Measurements from ENCODE around the gene EBF3.

EBF3 gene

GRCh38 chr10:129882291-129883010, 81.6 kb downstream of the EBF3 start:
- no peak for TF ChIP-seq TCF12 (IDR thresholded peaks at IDR 0.05; ENCODE audit: low read depth)
- TF ChIP-seq, protein P1, sequence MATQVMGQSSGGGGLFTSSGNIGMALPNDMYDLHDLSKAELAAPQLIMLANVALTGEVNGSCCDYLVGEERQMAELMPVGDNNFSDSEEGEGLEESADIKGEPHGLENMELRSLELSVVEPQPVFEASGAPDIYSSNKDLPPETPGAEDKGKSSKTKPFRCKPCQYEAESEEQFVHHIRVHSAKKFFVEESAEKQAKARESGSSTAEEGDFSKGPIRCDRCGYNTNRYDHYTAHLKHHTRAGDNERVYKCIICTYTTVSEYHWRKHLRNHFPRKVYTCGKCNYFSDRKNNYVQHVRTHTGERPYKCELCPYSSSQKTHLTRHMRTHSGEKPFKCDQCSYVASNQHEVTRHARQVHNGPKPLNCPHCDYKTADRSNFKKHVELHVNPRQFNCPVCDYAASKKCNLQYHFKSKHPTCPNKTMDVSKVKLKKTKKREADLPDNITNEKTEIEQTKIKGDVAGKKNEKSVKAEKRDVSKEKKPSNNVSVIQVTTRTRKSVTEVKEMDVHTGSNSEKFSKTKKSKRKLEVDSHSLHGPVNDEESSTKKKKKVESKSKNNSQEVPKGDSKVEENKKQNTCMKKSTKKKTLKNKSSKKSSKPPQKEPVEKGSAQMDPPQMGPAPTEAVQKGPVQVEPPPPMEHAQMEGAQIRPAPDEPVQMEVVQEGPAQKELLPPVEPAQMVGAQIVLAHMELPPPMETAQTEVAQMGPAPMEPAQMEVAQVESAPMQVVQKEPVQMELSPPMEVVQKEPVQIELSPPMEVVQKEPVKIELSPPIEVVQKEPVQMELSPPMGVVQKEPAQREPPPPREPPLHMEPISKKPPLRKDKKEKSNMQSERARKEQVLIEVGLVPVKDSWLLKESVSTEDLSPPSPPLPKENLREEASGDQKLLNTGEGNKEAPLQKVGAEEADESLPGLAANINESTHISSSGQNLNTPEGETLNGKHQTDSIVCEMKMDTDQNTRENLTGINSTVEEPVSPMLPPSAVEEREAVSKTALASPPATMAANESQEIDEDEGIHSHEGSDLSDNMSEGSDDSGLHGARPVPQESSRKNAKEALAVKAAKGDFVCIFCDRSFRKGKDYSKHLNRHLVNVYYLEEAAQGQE (IDR thresholded peaks at IDR 0.05; ENCODE audit: low read depth), result no peak
- TF ChIP-seq NFIC (IDR thresholded peaks at IDR 0.05), result no peak
- TF ChIP-seq RAD21 (IDR thresholded peaks at IDR 0.05; ENCODE audit: low read depth), result no peak
- TF ChIP-seq ZBTB7A (IDR thresholded peaks at IDR 0.05; ENCODE audit: low read depth), result no peak
- no peak for TF ChIP-seq EP300 (IDR thresholded peaks at IDR 0.05; ENCODE audit: borderline replicate concordance)
- no peak for TF ChIP-seq YY1 (IDR thresholded peaks at IDR 0.05; ENCODE audit: low read depth)
- TF ChIP-seq CEBPB (IDR thresholded peaks at IDR 0.05), result no peak
- no peak for TF ChIP-seq FOXM1 (IDR thresholded peaks at IDR 0.05; ENCODE audit: borderline replicate concordance, low read depth)
- TF ChIP-seq TAF1 (IDR thresholded peaks at IDR 0.05; ENCODE audit: low read depth), result no peak

DNA sequence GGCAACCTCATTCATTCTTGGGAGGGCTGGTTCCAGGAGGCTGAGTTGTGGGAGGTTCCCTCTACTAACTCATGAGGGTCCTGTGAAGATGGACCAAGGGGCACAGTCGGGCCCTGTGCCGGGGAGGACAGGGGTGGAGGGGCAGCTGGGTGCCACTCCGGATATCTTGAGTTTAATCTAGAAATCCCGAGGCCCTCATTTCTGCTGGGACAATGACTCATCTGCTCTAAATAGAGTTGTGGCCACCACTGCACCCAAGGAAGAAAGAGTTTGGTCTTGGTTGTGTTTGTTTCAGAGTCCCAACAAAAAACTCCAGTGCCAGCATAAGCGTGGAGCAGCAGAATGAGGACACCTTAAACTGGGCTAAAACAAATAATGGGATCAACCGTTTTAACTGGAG, 82.4 kb downstream of the EBF3 start:
- no peak for TF ChIP-seq YY1 (IDR thresholded peaks at IDR 0.05; ENCODE audit: low read depth)
- TF ChIP-seq CREB1 (IDR thresholded peaks at IDR 0.05; ENCODE audit: low read depth), result no peak
- no peak for TF ChIP-seq ZBTB7A (IDR thresholded peaks at IDR 0.05; ENCODE audit: low read depth)
- TF ChIP-seq EGR1 (IDR thresholded peaks at IDR 0.05), result no peak
- TF ChIP-seq CEBPB (IDR thresholded peaks at IDR 0.05), result no peak
- TF ChIP-seq RAD21 (IDR thresholded peaks at IDR 0.05; ENCODE audit: low read depth), result no peak
- no peak for TF ChIP-seq EP300 (IDR thresholded peaks at IDR 0.05; ENCODE audit: borderline replicate concordance)
- no peak for TF ChIP-seq TEAD4 (IDR thresholded peaks at IDR 0.05)
- no peak for TF ChIP-seq NFIC (IDR thresholded peaks at IDR 0.05)
- TF ChIP-seq MAX (IDR thresholded peaks at IDR 0.05), result no peak

- TF ChIP-seq, protein P1 (IDR thresholded peaks at IDR 0.05; ENCODE audit: low read depth), result no peak
- TF ChIP-seq EGR1 (IDR thresholded peaks at IDR 0.05) (no peak), TAF1 (IDR thresholded peaks at IDR 0.05; ENCODE audit: low read depth) (no peak), YY1 (IDR thresholded peaks at IDR 0.05; ENCODE audit: low read depth) (no peak), MAX (IDR thresholded peaks at IDR 0.05) (no peak), FOXM1 (IDR thresholded peaks at IDR 0.05; ENCODE audit: borderline replicate concordance, low read depth) (no peak)
- TF ChIP-seq, protein P2, sequence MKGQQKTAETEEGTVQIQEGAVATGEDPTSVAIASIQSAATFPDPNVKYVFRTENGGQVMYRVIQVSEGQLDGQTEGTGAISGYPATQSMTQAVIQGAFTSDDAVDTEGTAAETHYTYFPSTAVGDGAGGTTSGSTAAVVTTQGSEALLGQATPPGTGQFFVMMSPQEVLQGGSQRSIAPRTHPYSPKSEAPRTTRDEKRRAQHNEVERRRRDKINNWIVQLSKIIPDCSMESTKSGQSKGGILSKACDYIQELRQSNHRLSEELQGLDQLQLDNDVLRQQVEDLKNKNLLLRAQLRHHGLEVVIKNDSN (IDR thresholded peaks at IDR 0.05), result no peak
Measured at GRCh38 chr10:129880191-129880870, 83.7 kb downstream of the EBF3 start.

DNA sequence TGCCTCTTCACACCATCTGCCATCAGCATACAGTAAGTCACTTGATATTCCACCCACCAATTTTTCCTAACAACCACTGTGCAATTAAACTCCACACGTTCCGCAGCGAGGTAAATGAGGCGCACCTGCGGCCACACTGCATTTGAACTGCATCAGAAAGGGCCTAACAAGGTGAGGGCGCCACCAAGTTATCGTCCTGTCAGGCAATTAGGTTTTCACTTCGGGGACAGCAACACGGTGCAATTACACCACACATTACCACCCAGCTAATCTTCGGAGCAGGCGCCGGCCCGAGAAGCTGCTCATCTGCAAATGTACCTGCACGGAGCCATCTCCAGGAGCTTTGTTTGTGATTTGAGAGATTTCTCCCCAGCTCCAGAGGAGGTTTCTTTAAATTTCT, 84.4 kb downstream of the EBF3 start:
- TF ChIP-seq, protein P2 (IDR thresholded peaks at IDR 0.05), result no peak
- no peak for TF ChIP-seq TEAD4 (IDR thresholded peaks at IDR 0.05)
- TF ChIP-seq, protein P1 (IDR thresholded peaks at IDR 0.05; ENCODE audit: low read depth), result no peak
- TF ChIP-seq TCF12 (IDR thresholded peaks at IDR 0.05; ENCODE audit: low read depth), result no peak
- TF ChIP-seq ZBTB7A (IDR thresholded peaks at IDR 0.05; ENCODE audit: low read depth), result no peak
- no peak for TF ChIP-seq RAD21 (IDR thresholded peaks at IDR 0.05; ENCODE audit: low read depth)
- no peak for TF ChIP-seq MAX (IDR thresholded peaks at IDR 0.05)
- no peak for TF ChIP-seq CREB1 (IDR thresholded peaks at IDR 0.05; ENCODE audit: low read depth)
- no peak for TF ChIP-seq EGR1 (IDR thresholded peaks at IDR 0.05)
- TF ChIP-seq EP300 (IDR thresholded peaks at IDR 0.05; ENCODE audit: borderline replicate concordance), result no peak

All from Ishikawa (cell line).